CD8-positive, alpha-beta memory T cell (primary cell): ENCODE measurements around the gene MGLL. TPM values are rescaled to one million over a fixed set of nuclear protein-coding genes. Genes with fewer than 3 reads are reported as not detected.
A peak's percentile ranks its signal among the peaks of the same experiment; 100 is the strongest.

Experiments
- CTCF ChIA-PET: fragments of 350-600 bp; sonication (Branson Sonifier 250); formaldehyde crosslinking; loops from one replicate; lab custom pipeline; 2021; ENCODE audit warnings: antibody characterized with exemption; lab: Charles Lee
- POLR2A ChIA-PET: fragments of 350-600 bp; sonication (Branson Sonifier 250); formaldehyde crosslinking; loops from one replicate; lab custom pipeline; 2021; ENCODE audit warnings: antibody characterized with exemption; lab: Charles Lee
- DNase-seq, 5 donors: peaks; one replicate each; pipeline versions ENCODE4 v3.0.0 to v3.0.0-alpha.2; 2020 to 2022; ENCODE audit warnings: mixed read lengths in 1 of 5
- H3K27ac ChIP-seq: one replicate; pipeline ENCODE4 v1.7.0; 2013; ENCODE audit warnings: low read depth, mild to moderate bottlenecking, low read length, moderate library complexity
- H3K27me3 ChIP-seq: 2 replicates; pipeline ENCODE4 v1.7.0; 2013; ENCODE audit warnings: low read length, mild to moderate bottlenecking; ENCODE audit not compliant: insufficient read depth, poor library complexity, severe bottlenecking
- H3K36me3 ChIP-seq: 2 replicates; pipeline ENCODE4 v1.7.0; 2013; ENCODE audit warnings: mild to moderate bottlenecking, low read length, moderate library complexity; ENCODE audit not compliant: insufficient read depth
- H3K4me1 ChIP-seq: 2 replicates; pipeline ENCODE4 v1.7.0; 2013; ENCODE audit warnings: mild to moderate bottlenecking, low read length, moderate library complexity; ENCODE audit not compliant: insufficient read depth
- H3K4me3 ChIP-seq: 2 replicates; pipeline ENCODE4 v1.7.0; 2013; ENCODE audit warnings: mild to moderate bottlenecking, low read length
- H3K9me3 ChIP-seq: 2 replicates; pipeline ENCODE4 v1.7.0; 2013; ENCODE audit warnings: mild to moderate bottlenecking, low read length
- H3K27ac Mint-ChIP-seq, 8 donors: one replicate each; pipeline ENCODE4 v1.8.0; 2020 to 2021; ENCODE audit warnings: mixed read lengths in 8 of 8, mild to moderate bottlenecking in 6 of 8, inconsistent platforms in 3 of 8, moderate library complexity in 3 of 8
- H3K27me3 Mint-ChIP-seq, 2 donors: one replicate each; pipeline ENCODE4 v1.8.0; 2020 to 2021; ENCODE audit warnings: mixed read lengths in 2 of 2, mild to moderate bottlenecking in 1 of 2, moderate library complexity in 1 of 2
- H3K36me3 Mint-ChIP-seq, 3 donors: one replicate each; pipeline ENCODE4 v1.8.0; 2020 to 2021; ENCODE audit warnings: mixed read lengths in 3 of 3, inconsistent platforms in 1 of 3, mild to moderate bottlenecking in 1 of 3
- H3K4me1 Mint-ChIP-seq, 3 donors: one replicate each; pipeline ENCODE4 v1.8.0; 2020 to 2021; ENCODE audit warnings: mixed read lengths in 3 of 3, inconsistent platforms in 1 of 3, mild to moderate bottlenecking in 1 of 3
- H3K4me3 Mint-ChIP-seq, 7 donors: one replicate each; pipeline ENCODE4 v1.8.0; 2020 to 2021; ENCODE audit warnings: mixed read lengths in 7 of 7, mild to moderate bottlenecking in 6 of 7, moderate library complexity in 4 of 7, inconsistent platforms in 2 of 7
- H3K9me3 Mint-ChIP-seq, 5 donors: one replicate each; pipeline ENCODE4 v1.8.0; 2020 to 2022; ENCODE audit warnings: mixed read lengths in 5 of 5, mild to moderate bottlenecking in 3 of 5, moderate library complexity in 2 of 5, inconsistent platforms in 1 of 5
- polyA plus RNA-seq: library from polyadenylated mRNA; unstranded; fragments of 300-500 nt; fragmentation: Illumina TruSeq; gene quantifications from one replicate; pipeline ENCODE4 v1.2.3, GENCODE V29; 2021
- total RNA-seq, 2 experiments: library from RNA; stranded (reverse); gene quantifications; one replicate each; pipeline ENCODE4 v1.2.3, GENCODE V29; 2021

The MGLL gene
- total and polyA plus RNA-seq, 3 experiments from 2014 or later, result 3.0 to 5.9 (median 5.3) TPM

DNA sequence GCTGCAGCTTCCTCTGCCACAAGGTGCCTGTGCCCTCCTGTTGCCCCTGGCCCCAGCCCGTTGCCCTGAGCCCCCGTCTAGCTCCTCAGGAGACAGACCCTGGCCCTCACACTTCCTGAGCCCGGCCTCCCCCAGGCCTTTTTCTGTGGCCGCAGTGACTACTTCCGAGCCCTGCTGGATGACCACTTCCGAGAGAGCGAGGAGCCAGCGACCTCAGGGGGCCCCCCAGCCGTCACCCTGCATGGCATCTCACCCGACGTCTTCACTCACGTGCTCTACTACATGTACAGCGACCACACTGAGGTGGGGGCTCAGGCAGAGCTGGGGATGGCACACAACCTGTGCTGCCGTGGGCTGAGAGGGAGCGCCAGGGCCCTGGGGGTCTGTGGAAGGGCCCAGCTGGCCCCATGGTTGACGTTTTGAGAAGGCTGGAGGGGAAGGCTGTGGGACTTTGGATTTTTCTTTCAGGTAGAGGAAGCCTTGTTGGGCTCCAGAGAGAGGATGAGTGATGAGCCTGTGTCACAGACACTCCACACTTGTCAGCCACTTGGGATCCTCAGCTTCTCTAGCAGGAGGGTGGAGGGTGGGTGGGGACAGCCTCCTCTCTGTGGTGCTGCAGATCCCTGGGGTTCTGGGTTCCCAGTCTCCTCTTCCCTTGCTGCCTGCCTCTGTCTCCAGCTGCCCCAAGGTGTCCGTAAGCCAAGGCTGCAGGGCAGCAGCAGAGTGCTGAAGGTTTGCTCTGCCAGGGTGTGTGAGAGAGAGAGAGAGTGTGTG is 144.6 kb downstream of the MGLL start:
- no peaks in the 10 kb centered on the region for H3K27me3 ChIP-seq
- no peak overlapping the region for H3K27ac ChIP-seq
- Mint-ChIP-seq H3K9me3 (no peaks in the 10 kb centered on the region), H3K36me3 (peaks cover 0 to 55% (median 6%) of the 10 kb centered on the region in 3 donors), H3K27me3 (peaks cover 0 to 3% of the 10 kb centered on the region in 2 donors), H3K4me1 (peaks cover 24 to 44% (median 26%) of the 10 kb centered on the region in 3 donors), H3K27ac (peak overlapping the region in 1 of 8 donors; percentile 5), H3K4me3 (peak overlapping the region in 2 of 7 donors; percentile 48 to 56)
- H3K4me3 ChIP-seq, result no peak overlapping the region
- no peak for DNase-seq
- ChIA-PET CTCF (interaction anchor here (1.2 kb wide), 1 partner anchor 103 kb away, joined by 4 read pairs; no protein-coding TSS in a partner anchor), POLR2A (no interaction called here)
- no peaks in the 10 kb centered on the region for H3K9me3 ChIP-seq
- peaks cover 16% of the 10 kb centered on the region for H3K4me1 ChIP-seq
- H3K36me3 ChIP-seq, result no peaks in the 10 kb centered on the region

DNA sequence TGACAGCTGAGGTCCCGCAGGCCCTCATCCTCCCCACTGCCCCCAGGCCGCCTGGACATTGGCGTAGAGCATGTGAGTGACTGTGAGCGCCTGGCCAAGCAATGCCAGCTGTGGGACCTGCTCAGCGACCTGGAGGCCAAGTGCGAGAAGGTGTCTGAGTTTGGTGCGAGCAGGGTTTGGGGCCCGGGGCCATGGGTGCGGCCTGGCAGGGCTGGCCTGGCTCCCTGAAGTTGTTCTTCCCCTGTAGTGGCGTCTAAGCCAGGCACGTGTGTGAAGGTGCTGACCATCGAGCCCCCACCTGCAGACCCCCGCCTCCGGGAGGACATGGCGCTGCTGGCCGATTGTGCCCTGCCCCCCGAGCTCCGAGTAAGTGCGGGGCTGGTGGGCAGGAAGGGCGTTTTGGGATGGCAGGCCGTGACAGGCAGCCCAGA is 145.4 kb downstream of the MGLL start:
- ChIA-PET POLR2A (no interaction called here), CTCF (no interaction called here)
- Mint-ChIP-seq H3K27ac (no peak overlapping the region), H3K4me1 (peaks cover 24 to 42% (median 26%) of the 10 kb centered on the region in 3 donors), H3K27me3 (peaks cover 0 to 3% of the 10 kb centered on the region in 2 donors), H3K9me3 (no peaks in the 10 kb centered on the region), H3K4me3 (no peak overlapping the region), H3K36me3 (peaks cover 0 to 56% (median 6%) of the 10 kb centered on the region in 3 donors)
- Histone ChIP-seq H3K36me3 (no peaks in the 10 kb centered on the region), H3K27me3 (no peaks in the 10 kb centered on the region), H3K4me1 (peaks cover 16% of the 10 kb centered on the region), H3K4me3 (no peak overlapping the region), H3K9me3 (no peaks in the 10 kb centered on the region), H3K27ac (no peak overlapping the region)
- DNase-seq, result no peak

DNA sequence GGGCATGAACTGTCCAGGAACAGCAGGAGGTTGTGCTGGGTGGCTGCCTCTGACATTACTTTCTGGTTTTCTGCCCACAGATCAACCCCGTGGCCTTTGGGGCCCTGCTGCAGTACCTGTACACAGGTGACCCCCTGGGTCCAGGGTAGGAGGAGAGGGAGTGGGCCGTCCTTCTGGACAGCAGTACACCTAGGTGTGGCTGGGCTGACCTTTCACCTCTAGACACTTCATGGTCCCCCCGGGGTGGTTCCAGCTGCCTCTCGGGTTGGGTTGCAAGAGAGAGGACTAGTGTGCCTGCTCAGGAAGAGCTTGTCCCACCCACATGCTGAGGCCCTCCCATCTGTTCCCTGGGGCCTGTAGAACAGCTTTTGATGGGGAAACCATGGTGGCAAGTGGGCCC is 145.9 kb downstream of the MGLL start:
- H3K4me1 Mint-ChIP-seq, result peaks cover 26 to 47% (median 26%) of the 10 kb centered on the region in 3 donors
- Histone ChIP-seq H3K4me3 (no peak overlapping the region), H3K4me1 (peaks cover 16% of the 10 kb centered on the region), H3K27me3 (no peaks in the 10 kb centered on the region), H3K27ac (no peak overlapping the region), H3K9me3 (no peaks in the 10 kb centered on the region), H3K36me3 (no peaks in the 10 kb centered on the region)
- H3K4me3 Mint-ChIP-seq, result peak overlapping the region in 1 of 7 donors; percentile 90
- H3K27ac Mint-ChIP-seq, result peak overlapping the region in 2 of 8 donors; percentile 68 to 75
- H3K27me3 Mint-ChIP-seq, result peaks cover 0 to 3% of the 10 kb centered on the region in 2 donors
- CTCF ChIA-PET, result no interaction called here
- DNase-seq, result no peak
- no peaks in the 10 kb centered on the region for H3K9me3 Mint-ChIP-seq
- H3K36me3 Mint-ChIP-seq, result peaks cover 0 to 57% (median 6%) of the 10 kb centered on the region in 3 donors
- POLR2A ChIA-PET, result no interaction called here

DNA sequence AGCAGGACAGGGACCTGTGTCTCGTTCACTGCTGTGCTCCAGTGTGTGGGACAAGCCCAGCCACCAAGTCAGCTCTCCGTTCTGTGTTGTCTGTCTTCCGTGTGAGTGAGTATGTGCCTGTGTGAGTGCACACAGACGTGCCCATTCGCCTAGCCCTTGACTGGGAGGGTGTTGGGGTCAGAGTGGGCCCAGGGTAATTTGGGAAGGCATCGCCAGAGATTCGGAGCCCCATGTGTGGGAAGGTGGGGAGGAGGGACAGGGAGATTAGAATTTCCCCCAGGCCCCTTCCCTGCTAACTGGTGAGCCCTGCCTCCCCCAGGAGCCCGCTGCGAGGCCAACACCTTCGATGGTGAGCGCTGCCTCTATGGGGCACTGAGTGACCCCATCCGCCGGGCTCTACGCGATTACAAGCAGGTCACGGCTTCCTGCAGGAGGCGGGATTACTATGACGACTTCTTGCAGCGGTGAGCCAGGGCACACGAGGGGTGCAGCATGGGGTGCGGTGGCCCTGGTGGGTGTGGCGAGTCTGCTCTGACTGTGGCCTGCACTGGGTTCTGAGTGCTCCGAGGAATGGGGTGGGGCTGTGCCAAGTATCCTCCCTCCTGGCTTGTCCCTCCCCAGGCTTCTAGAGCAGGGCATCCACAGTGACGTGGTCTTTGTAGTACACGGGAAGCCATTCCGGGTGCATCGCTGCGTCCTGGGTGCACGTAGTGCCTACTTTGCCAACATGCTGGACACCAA is 146.5 kb downstream of the MGLL start:
- Mint-ChIP-seq H3K4me3 (peak overlapping the region in 4 of 7 donors; percentile 36 to 90 (median 42)), H3K36me3 (peaks cover 0 to 55% (median 6%) of the 10 kb centered on the region in 3 donors), H3K4me1 (peaks cover 26 to 52% (median 27%) of the 10 kb centered on the region in 3 donors), H3K27ac (peak overlapping the region in 6 of 8 donors; percentile 8 to 85 (median 63)), H3K27me3 (peaks cover 0 to 3% of the 10 kb centered on the region in 2 donors), H3K9me3 (no peaks in the 10 kb centered on the region)
- H3K36me3 ChIP-seq, result no peaks in the 10 kb centered on the region
- CTCF ChIA-PET, result no interaction called here
- H3K9me3 ChIP-seq, result no peaks in the 10 kb centered on the region
- H3K27ac ChIP-seq, result no peak overlapping the region
- H3K27me3 ChIP-seq, result no peaks in the 10 kb centered on the region
- peaks cover 16% of the 10 kb centered on the region for H3K4me1 ChIP-seq
- POLR2A ChIA-PET, result no interaction called here
- no peak overlapping the region for H3K4me3 ChIP-seq
- no peak for DNase-seq

DNA sequence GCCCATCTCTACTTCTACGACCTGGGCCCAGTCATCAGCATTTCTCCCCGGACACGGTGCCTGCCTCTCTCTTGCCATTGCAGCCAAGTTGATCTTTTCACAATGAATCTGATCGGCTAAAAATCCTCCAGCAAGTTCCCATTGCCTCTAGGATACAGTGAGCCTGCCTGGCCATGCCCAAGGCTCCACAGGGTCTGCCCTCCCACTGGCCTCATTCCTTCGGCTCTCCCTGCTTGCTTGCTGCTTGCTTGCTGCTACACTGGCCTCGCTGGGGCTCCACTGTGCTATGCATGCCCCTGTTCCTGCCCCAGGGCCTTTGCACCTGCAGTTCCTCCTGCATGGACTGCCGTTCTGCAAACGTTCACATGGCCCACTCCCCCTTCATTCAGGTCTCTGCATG is 147.5 kb downstream of the MGLL start:
- ChIA-PET CTCF (no interaction called here), POLR2A (no interaction called here)
- H3K36me3 ChIP-seq, result no peaks in the 10 kb centered on the region
- H3K27ac ChIP-seq, result no peak overlapping the region
- Mint-ChIP-seq H3K4me1 (peaks cover 26 to 52% (median 27%) of the 10 kb centered on the region in 3 donors), H3K27ac (peak overlapping the region; percentile 9 to 94 (median 64)), H3K9me3 (no peaks in the 10 kb centered on the region), H3K4me3 (peak overlapping the region; percentile 43 to 90 (median 86)), H3K36me3 (peaks cover 0 to 51% (median 6%) of the 10 kb centered on the region in 3 donors), H3K27me3 (peaks cover 0 to 3% of the 10 kb centered on the region in 2 donors)
- no peak overlapping the region for H3K4me3 ChIP-seq
- H3K9me3 ChIP-seq, result no peaks in the 10 kb centered on the region
- no peak for DNase-seq
- peaks cover 16% of the 10 kb centered on the region for H3K4me1 ChIP-seq
- no peaks in the 10 kb centered on the region for H3K27me3 ChIP-seq

DNA sequence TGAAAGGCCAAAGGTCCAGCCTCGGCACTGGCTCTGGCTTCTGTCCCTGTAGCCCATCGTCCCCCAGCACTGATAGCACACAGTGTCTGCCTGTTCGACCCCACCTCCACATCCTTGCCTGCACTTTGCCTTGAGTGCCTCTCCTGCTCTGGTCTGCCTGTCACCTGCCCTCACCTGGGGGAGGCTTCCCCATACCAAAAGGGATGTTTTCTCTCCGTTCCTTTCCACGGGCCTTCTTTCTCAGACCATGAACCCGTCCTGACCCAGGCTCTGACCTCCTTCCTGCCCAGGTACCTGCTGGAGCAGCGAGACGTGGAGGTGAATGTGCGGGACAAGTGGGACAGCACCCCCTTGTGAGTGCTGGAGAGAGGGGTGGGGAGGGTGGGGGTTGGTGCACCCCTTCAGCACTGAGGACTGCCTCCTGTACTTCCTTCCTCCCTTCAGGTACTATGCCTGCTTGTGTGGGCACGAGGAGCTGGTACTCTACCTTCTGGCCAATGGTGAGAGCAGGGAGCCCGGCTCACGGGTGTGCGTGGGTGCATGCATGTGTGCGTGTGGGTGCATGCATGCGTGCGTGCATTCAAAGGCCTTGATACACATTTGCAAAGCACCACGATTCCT is 148.1 kb downstream of the MGLL start:
- peak in 1 of 5 donors; percentile 24 for DNase-seq
- ChIA-PET POLR2A (no interaction called here), CTCF (no interaction called here)
- H3K36me3 ChIP-seq, result no peaks in the 10 kb centered on the region
- Mint-ChIP-seq H3K27me3 (peaks cover 0 to 3% of the 10 kb centered on the region in 2 donors), H3K27ac (peak overlapping the region; percentile 83 to 96 (median 92)), H3K9me3 (no peaks in the 10 kb centered on the region), H3K4me1 (peaks cover 26 to 52% (median 27%) of the 10 kb centered on the region in 3 donors), H3K4me3 (peak overlapping the region; percentile 86 to 91 (median 88)), H3K36me3 (peaks cover 0 to 49% (median 6%) of the 10 kb centered on the region in 3 donors)
- H3K27ac ChIP-seq, result no peak overlapping the region
- H3K4me1 ChIP-seq, result peaks cover 16% of the 10 kb centered on the region
- peak overlapping the region; percentile 83 for H3K4me3 ChIP-seq
- H3K27me3 ChIP-seq, result no peaks in the 10 kb centered on the region
- H3K9me3 ChIP-seq, result no peaks in the 10 kb centered on the region

DNA sequence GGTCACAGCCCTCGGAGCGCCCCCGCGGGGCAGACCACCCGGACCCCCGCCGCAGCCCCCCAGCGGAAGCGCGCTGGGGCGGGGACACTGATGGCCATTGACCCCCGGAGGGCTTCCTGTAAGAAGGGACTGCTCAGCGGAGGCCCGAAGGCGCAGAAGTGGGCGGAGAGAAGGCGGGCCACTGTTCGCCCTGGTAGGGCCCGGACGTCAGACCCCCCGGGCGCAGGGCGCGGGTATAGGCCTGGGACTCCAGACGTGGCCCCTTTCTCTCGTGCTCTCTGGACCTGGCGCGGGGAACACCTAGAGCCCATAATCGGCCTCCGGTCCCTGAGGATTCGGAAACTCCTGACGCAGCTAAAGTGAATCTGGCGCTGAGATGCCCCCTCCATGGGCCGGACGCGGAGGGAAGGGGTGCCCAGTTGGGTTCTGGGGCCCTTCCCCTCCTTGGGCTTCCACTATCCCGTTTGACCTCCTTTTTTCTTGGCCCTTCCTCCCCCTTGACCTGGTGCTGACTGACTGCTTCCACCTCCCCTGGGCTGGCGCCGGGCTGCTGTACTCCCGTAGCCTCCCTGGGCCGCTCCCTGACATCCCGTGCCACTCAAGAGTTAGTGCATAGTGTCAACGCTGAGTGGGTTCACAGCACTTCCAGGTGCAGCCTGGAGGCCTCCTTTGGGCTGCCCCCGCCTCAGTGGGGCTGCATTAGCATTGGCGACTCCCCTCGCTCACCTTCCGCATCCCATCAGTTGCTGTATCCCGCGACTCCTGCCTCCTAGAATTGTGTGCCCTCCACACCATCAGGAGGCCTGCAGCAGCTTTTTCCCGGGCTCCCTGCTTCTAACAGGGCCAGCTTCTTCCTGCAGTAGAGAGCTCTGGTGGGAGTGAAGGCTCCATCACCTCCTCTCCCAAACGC is 148.9 kb downstream of the MGLL start:
- H3K9me3 ChIP-seq, result no peaks in the 10 kb centered on the region
- peak overlapping the region; percentile 75 for H3K27ac ChIP-seq
- H3K4me3 ChIP-seq, result peak overlapping the region; percentile 83
- Mint-ChIP-seq H3K27me3 (peaks cover 0 to 3% of the 10 kb centered on the region in 2 donors), H3K36me3 (peaks cover 0 to 42% (median 6%) of the 10 kb centered on the region in 3 donors), H3K4me3 (peak overlapping the region; percentile 86 to 91 (median 88)), H3K27ac (peak overlapping the region; percentile 83 to 96 (median 92)), H3K4me1 (peaks cover 26 to 48% (median 27%) of the 10 kb centered on the region in 3 donors), H3K9me3 (no peaks in the 10 kb centered on the region)
- no peaks in the 10 kb centered on the region for H3K27me3 ChIP-seq
- POLR2A ChIA-PET, result interaction anchor here (0.6 to 1.6 kb wide), 2 partner anchors 75 to 83 kb away, joined by 4 to 13 read pairs; partner anchors contain the start of genes MCM2 and TPRA1
- H3K4me1 ChIP-seq, result peaks cover 16% of the 10 kb centered on the region
- CTCF ChIA-PET, result interaction anchor here (2.0 kb wide), 1 partner anchor 10 kb away, joined by 5 read pairs; no protein-coding TSS in a partner anchor
- peak; percentile 40 to 77 (median 58) for DNase-seq
- no peaks in the 10 kb centered on the region for H3K36me3 ChIP-seq
